GM18505 (cell line): ENCODE results near the gene SORBS1.

Experiments used
- ATAC-seq: cut with Tn5 transposase; IDR thresholded peaks from one replicate; pipeline ENCODE4 v1.9.1; 2021; ENCODE audit not compliant: unreplicated experiment
- POLR2A ChIP-seq: IDR thresholded peaks from 4 replicates; pipeline ENCODE4 v1.6.1; 2011; ENCODE audit warnings: borderline replicate concordance; ENCODE audit not compliant: insufficient read depth, insufficient read length; ENCODE audit errors: extremely low read depth

Gene SORBS1

DNA sequence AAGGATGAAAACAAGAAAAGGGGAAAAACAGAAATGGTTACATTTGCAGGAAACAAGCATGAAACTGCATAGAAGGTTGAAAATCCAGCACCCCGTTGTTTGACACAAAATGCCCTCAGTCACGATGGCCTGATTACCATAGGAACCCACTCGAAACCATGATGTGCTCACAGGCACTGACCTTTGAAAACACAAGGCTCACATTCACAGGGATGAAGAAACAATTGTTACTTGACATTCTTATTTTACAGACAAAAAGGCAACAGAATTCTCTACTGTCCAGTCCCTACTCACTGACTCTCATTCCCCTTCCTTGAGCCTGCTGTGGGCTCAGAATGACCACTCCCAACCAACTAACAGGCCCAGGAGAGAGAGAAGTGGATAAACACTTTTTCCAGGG is 138.9 kb downstream of the SORBS1 start:
- no peak for TF ChIP-seq POLR2A
- ATAC-seq, result no peak

DNA sequence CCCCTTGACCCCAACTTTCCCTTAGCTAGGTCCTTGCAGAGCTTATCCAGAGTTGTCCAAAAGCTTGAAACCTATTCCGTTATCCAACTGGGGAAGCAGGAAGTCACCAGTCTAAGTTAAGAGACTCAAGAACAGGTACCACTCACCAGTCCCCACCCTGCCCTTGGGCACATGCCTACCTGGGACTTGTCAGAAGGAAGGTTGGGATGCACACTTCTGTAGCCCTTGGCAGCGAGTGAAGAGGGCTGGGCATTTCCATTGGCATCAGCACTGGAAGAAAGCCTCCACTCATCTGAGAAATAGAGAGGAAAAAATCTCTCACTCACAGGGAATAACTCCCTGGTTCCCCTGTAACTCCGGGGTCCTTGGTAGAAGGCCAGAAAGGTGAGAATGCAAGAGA is 139.4 kb downstream of the SORBS1 start:
- ATAC-seq, result no peak

DNA sequence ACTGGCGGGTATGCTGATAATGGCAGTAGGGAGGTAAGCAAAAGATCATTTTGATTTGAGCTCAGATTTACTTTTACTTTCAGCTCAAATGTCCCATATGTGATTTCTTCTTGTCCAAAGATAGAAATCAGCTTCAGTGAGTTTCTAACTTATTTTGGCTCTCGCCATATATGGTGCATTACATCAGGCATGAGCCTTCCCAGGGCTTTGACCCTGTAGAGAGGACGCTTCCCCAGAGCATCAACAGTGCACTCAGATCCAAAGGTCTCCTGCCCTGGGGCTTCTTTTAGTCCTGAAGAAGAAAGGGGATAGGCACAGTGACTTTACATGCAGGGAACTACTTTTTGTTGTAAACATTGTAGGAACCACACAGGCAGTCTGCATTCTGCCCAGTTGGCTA is 141.8 kb downstream of the SORBS1 start:
- no peak for ATAC-seq
- TF ChIP-seq POLR2A, result no peak

More for the DNA sequence above, 139.4 kb downstream of the SORBS1 start:
- TF ChIP-seq POLR2A, result no peak

DNA sequence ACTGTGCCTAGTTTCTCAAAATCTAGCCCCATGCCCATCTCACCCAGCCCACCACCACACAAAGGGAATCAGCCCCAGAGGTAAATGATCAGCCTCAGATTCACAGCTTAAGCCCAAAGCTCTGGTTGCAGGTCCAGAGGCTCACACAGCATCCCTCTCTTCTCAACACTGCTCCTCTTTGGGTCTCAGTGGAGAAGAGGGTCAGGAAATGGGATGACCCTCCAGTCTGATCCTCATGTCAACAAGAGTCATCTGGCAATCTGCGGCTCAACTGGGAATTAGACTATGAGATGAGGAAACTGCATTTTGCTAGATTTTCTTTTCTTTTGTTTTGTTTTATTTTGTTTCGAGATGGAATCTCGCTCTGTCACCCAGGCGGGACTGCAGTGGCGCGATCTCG is 144.2 kb downstream of the SORBS1 start:
- TF ChIP-seq POLR2A, result no peak
- ATAC-seq, result no peak

DNA sequence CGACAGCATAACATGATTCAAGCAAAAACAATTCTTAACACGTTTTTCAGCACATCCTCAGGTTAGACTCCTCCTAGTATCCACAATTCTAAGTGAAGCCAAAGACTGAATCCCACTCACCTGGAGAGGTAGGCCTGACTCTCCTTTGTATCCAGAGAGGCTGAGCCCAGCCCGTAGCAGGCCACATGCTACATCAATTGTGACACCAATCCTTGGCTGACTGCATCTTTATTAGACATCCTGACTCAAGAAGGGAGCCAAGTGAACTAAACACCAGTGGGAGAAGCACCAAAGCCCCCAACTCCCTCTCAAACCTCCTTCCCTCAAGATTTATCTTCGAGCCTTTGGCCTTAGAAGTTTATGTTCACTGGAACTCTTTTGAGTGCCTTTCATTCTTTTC is 144.9 kb downstream of the SORBS1 start:
- ATAC-seq, result no peak
- TF ChIP-seq POLR2A, result no peak

DNA sequence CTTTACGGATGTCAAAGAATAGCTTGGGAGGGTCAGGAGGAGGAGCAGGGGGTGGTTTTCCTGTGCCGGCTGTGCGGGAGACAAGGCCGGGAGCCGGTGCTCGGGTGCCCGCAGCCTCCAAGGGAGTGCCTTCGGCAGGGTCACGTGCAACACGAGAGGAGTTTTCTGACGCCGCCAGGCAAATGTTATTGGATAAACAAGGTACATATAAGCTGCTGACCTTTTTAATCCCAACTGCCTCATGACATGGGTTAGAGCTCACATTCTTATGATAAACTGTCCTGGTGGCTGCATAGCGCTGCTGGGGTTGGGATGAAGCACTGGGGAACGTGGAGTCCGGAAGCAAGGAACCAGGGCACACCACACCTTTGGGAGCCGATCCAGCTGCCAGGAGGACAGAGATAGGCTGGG is 145.5 kb downstream of the SORBS1 start:
- no peak for ATAC-seq
- TF ChIP-seq POLR2A, result no peak

DNA sequence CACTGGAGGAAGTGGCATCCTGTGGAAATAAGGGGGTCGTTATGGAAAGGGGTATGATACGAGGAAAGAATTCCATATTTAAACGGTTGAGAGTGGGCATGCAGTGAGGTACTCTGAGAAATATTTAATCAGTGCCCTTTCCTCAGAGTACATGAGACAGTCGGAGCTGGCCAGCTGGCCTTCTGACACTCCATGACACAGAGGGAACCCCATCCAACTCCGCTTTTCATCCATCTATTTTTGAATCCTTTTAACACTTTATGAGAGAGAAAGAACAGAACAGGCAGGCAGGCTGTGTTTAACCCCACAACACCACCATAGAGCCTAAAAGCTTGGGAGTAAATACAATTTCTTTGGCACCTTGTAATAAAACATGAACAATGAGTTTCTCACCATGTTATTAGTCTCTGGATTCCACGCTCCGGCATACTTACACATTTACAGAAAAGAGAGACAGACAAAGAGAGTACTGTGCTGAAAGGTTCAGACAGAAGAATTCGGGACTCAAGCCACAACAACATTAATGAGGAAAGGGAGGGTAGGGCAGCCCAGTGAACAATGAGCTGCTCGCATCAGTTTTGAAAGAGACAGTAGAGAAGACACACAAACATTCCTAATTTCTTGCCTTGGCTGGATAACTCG is 146.2 kb downstream of the SORBS1 start:
- ATAC-seq, result no peak

DNA sequence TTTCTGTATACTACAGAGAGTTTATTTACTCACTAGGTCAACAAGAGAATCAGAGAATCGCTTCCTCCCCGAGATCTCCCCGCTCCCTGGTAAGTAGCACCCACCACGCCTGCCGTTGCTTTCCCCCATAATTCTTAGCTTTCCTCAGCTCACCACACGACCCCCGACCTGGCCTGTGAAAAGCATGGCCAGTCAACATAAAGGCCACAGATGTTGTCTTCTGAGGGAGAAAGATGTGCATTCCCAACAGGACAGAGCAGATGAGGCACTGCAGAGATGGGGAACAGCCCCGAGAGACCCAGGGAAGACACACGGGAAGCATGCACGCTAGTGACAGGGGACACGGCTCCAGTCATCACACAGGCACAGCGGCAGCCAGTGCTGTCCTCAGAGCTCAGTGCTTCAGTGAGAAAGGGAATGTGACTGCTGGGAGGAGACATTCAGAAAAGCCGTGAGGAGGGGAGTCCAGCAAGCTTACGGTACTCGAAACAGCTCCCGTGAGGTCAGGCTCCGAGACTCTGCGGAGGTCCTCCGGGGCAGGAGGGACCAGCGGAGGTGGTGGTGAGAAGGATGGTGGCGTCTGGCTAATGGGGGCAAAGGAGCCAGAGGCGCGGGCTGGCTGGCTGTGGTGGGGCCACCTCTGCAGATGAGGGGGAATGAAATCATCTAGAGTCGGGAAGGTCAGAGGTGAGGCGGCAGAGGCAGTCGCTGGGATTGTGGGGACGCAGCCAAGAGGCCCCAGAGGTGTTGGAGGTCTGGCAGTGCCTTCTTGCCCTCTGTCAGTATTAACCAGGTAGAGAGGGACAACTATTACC is 146.9 kb downstream of the SORBS1 start:
- TF ChIP-seq POLR2A, result no peak
- no peak for ATAC-seq

More for the DNA sequence above, 146.2 kb downstream of the SORBS1 start:
- no peak for TF ChIP-seq POLR2A

DNA sequence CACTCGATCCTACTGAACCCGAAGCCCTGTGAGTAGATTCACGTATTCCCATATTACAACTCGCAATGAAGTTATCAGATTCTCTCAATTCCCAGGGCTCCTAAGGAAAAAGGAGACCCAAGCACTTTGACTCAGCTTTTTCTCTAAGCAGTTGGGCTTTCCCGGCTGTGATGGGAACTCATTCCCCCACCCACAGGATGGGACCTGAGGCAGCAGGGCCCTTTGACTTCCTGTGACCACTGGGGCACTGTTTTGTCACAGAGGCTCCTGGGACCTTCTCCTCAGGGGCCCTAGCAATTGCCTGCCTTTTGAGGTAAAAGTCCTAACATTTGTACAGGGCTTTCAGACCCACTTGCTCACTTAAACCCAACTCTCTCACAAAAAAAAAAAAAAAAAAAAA is 147.6 kb downstream of the SORBS1 start:
- no peak for TF ChIP-seq POLR2A
- no peak for ATAC-seq

DNA sequence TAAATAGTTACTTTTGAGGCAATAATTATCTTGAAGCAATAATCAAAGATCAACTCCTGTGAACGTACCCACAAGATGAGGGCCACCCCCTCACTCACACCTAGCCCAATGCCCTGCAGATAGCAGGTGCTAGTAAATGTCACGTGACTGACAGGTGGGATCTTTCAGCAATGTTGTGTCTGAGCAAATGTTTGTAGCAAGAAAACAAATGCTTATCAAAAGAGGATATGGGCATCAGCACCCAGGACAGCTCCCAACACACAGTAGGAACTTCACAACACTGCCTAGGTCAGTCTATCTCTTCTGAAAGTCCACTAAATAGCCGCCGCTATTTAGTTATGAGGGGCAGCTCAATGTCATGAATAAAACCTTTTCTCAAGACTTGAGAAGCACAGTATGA is 149.5 kb downstream of the SORBS1 start:
- no peak for ATAC-seq
- no peak for TF ChIP-seq POLR2A

DNA sequence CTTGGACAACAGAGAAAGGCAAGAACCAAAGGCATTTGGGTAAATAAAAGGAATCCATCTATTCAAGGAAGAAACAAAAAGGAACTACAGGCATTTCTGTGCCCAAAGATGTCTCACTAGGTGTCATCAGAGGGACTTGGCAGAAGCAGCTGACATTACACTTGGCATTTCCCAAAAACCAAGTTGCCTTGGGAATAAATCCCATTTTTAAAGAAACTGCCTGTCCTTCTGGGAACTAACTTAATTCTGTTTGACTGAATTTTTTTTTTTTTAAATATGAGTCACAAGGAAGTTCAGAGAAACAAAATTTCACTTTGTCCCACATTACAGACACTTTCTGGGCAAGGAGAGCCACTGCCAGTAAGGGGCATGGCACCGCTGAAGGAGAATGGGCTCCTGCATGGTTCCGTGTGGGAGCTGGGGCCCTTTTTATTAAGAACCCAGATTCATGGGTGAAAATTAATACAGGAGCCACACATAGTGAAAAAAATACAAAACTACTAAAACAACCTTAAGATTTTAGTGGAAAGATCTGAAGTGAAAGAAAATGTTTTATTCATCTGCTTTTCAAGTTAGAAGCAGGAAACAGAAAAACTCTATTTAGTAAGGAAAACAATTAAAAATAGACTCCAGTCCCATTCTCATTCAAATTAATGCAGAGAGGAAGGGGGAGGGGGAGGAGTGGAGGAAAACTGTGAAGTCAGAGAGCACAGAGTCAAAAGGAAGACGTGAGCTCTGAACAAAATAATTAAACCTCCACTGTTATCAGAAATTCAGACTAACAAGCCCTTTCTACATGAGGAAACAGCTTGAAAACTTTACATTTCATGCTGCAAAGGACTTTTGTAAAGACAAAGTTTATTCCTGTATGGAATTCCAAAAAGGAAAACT is 151.9 kb downstream of the SORBS1 start:
- TF ChIP-seq POLR2A, result no peak
- ATAC-seq, result no peak

DNA sequence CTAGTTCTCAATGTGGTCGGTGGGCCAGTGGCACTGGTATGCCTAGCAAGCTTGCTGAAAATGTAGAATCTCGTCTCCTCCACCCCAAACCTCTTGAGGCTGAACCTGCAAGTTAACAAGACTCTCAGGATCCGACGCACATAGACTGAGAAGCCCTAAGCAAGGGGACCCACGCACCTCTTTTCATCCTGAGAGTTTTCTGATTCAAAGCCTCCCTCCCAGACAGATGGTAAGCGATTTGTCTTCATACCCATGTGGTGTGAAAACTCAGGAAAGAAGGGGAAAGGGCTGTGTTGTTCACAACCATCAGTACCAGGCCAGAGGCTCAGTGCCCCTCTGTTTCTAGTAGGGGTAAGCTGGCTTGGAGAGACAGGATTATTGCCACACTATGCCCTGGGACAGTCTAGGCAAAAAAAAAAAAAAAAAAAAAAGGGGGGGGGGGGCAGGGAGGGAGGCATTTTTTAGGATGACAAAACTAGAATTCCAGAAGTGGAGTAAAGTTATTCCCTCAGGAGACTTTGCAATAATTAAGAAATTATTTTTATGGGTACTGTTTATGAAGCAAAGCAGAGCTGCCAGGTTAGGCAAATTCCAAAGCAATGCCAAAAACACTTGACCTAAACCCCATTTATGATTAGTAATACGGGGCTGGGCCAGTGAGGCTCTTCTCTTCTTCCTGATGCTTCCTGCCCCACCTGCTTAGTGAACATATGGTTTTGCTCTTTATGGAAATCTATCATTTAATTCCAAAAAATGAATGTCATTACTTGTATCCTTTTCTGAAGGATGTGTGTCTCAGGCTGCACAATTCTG is 152.8 kb downstream of the SORBS1 start:
- no peak for TF ChIP-seq POLR2A
- no peak for ATAC-seq

DNA sequence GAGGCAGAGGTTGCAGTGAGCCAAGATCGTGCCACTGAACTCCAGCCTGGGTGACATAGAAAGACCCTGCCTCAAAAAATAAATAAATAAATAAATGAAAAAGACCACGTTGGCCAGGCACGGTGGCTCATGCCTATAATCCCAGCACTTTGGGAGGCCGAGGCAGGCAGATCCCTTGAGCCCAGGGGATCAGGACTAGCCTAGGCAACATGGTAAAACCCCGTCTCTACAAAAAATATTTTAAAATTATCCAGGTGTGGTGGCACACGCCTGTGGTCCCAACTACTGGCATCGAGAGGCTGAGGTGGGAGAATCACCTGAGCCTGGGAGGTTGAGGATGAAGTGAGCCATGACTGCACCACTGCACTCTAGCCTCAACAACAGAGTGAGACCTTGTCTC is 153.6 kb downstream of the SORBS1 start:
- ATAC-seq, result no peak
- no peak for TF ChIP-seq POLR2A
